A673 (cell line): ENCODE results near the gene EIF2S1. TPM values are rescaled to one million over a fixed set of nuclear protein-coding genes. Genes with fewer than 3 reads are reported as not detected.

Experiments
- BruUV-seq: library from RNA; stranded (reverse); fragments of 400-500 nt; replicated peaks from 2 replicates; lab custom pipeline; 2021; lab: Mats Ljungman, UMichigan
- CTCF ChIA-PET: fragments of 300-600 bp; sonication (Branson Sonifier 250); formaldehyde crosslinking; loops from one replicate; lab custom pipeline; 2022; ENCODE audit warnings: antibody characterized with exemption; lab: Charles Lee
- POLR2A ChIA-PET: fragments of 300-600 bp; sonication (Branson Sonifier 250); formaldehyde crosslinking; loops from one replicate; lab custom pipeline; 2022; ENCODE audit warnings: antibody characterized with exemption; ENCODE audit not compliant: low non-redundant PET; lab: Charles Lee
- DNase-seq: peaks from one replicate; pipeline ENCODE4 v3.0.0-alpha.2; 2015; ENCODE audit warnings: low spot score
- H3K27ac ChIP-seq: fragments of 200-600 bp; sonication (generic); 2 replicates; pipeline ENCODE4 v1.5.1; 2016; ENCODE audit warnings: mixed run types, low read depth, mild to moderate bottlenecking, mixed read lengths, antibody characterized with exemption, low read length; ENCODE audit not compliant: poor library complexity, severe bottlenecking
- H3K27me3 ChIP-seq: fragments of 200-600 bp; sonication (generic); replicated peaks from 2 replicates; pipeline ENCODE4 v1.6.1; 2017; ENCODE audit warnings: mixed run types, low read depth, mild to moderate bottlenecking, mixed read lengths, antibody characterized with exemption, low read length; ENCODE audit not compliant: insufficient read depth, poor library complexity
- H3K36me3 ChIP-seq: fragments of 200-600 bp; sonication (generic); 2 replicates; pipeline ENCODE4 v1.6.1; 2016; ENCODE audit warnings: mixed run types, mild to moderate bottlenecking, mixed read lengths, antibody characterized with exemption, low read length; ENCODE audit not compliant: insufficient read depth, poor library complexity, severe bottlenecking
- H3K4me1 ChIP-seq: fragments of 200-600 bp; sonication (generic); 2 replicates; pipeline ENCODE4 v1.6.1; 2017; ENCODE audit warnings: mixed run types, mild to moderate bottlenecking, mixed read lengths, antibody characterized with exemption, low read length; ENCODE audit not compliant: insufficient read depth, poor library complexity, severe bottlenecking
- H3K4me3 ChIP-seq: fragments of 200-600 bp; sonication (generic); 2 replicates; pipeline ENCODE4 v1.5.1; 2016; ENCODE audit warnings: low read depth, mixed run types, mild to moderate bottlenecking, mixed read lengths, low read length; ENCODE audit not compliant: poor library complexity, severe bottlenecking
- H3K9me3 ChIP-seq: fragments of 200-600 bp; sonication (generic); 2 replicates; pipeline ENCODE4 v1.6.1; 2016; ENCODE audit warnings: mixed run types, low read depth, mild to moderate bottlenecking, mixed read lengths, antibody characterized with exemption, low read length; ENCODE audit not compliant: poor library complexity, severe bottlenecking
- CTCF ChIP-seq: fragments of 300-800, 200-600 bp; sonication (generic); conservative IDR thresholded peaks from 2 replicates; pipeline ENCODE4 v1.5.1; 2017; ENCODE audit warnings: low read depth, mild to moderate bottlenecking, antibody characterized with exemption, low read length, moderate library complexity, mixed read lengths
- EZH2 ChIP-seq: fragments of 200-600 bp; sonication (generic); IDR thresholded peaks from 2 replicates; pipeline ENCODE4 v1.6.1; 2017; ENCODE audit warnings: borderline replicate concordance, low read depth, mild to moderate bottlenecking, mixed read lengths, antibody characterized with exemption, low read length; ENCODE audit not compliant: poor library complexity, severe bottlenecking
- intact Hi-C: fragments of 100-400 bp; cut with micrococcal nuclease; formaldehyde crosslinking; loops from one replicate; pipeline ENCODE4 v1.10.0; 2022; ENCODE audit not compliant: unreplicated experiment
- total RNA-seq: library from RNA; stranded (reverse); gene quantifications from 2 replicates; pipeline ENCODE4 v1.2.3, GENCODE V29; 2021

Gene EIF2S1
- total RNA-seq, 1 experiment from 2014 or later, result 302 TPM

- DNase-seq, result no peak
- intact Hi-C loops, result no loop called here
- ChIA-PET CTCF (no interaction called here), POLR2A (no interaction called here)
- no peaks in the 10 kb centered on the region for H3K36me3 ChIP-seq
- H3K4me1 ChIP-seq, result no peaks in the 10 kb centered on the region
- no peak overlapping the region for H3K4me3 ChIP-seq
- H3K27ac ChIP-seq, result no peak overlapping the region
- no peaks in the 10 kb centered on the region for H3K27me3 ChIP-seq
- no TSS peak for BruUV-seq
- no peaks in the 10 kb centered on the region for H3K9me3 ChIP-seq
- no peak for TF ChIP-seq EZH2
- TF ChIP-seq CTCF, result no peak
Measured at GRCh38 chr14:67416085-67416484, 56.0 kb downstream of the EIF2S1 start.

DNA sequence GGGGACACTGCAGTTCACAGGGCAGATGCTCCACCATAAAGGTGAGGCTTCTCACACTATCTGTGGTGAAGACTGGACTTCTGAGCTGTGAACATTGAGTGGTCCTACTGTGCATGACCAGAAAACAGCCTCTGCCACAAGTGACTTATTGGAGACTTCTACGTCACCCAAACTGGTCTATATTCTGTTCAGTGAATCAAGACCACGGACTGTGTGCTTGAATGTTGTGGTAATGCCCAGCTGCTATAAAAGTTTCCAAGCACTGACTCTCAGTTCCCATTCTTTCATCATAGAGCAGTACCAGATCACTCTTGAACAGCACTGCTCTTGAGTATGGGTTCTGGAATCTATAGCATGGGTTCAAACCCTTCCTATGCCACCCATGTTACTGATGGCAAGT, 56.7 kb downstream of the EIF2S1 start:
- no peak overlapping the region for H3K4me3 ChIP-seq
- BruUV-seq, result no TSS peak
- no peak for DNase-seq
- no peaks in the 10 kb centered on the region for H3K4me1 ChIP-seq
- CTCF ChIA-PET, result no interaction called here
- TF ChIP-seq EZH2, result no peak
- no peak for TF ChIP-seq CTCF
- no peaks in the 10 kb centered on the region for H3K27me3 ChIP-seq
- no peaks in the 10 kb centered on the region for H3K9me3 ChIP-seq
- intact Hi-C loops, result no loop called here
- no peak overlapping the region for H3K27ac ChIP-seq
- H3K36me3 ChIP-seq, result no peaks in the 10 kb centered on the region
- POLR2A ChIA-PET, result no interaction called here

DNA sequence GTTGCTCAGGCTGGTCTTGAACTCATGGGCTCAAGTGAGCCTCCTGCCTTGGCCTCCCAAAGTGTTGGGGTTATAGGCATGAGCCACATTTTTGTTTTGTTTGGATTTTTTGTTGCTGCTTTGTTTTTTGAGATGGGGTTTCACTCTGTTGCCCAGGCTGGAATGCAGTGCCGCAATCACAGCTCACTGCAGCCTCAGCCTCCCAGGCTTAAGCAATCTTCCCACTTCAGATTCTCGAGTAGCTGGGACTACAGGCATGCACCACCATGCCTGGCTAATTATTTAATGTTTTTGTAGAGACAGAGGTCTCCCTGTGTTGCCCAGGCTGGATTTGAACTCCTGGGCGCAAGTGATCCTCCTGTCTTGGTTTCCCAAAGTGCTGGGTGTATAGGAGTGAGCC, 57.5 kb downstream of the EIF2S1 start:
- no TSS peak for BruUV-seq
- POLR2A ChIA-PET, result no interaction called here
- Histone ChIP-seq H3K4me1 (no peaks in the 10 kb centered on the region), H3K27ac (no peak overlapping the region), H3K9me3 (no peaks in the 10 kb centered on the region), H3K36me3 (no peaks in the 10 kb centered on the region), H3K4me3 (no peak overlapping the region), H3K27me3 (no peaks in the 10 kb centered on the region)
- DNase-seq, result no peak
- TF ChIP-seq EZH2 (no peak), CTCF (no peak)
- CTCF ChIA-PET, result no interaction called here
- intact Hi-C loops, result no loop called here
